ENCODE measurements around the gene RNASE8.
"Not testable (repeated sequence)": the region's sequence is repeated elsewhere in the genome, so short reads cannot be mapped to it uniquely, and the experiment has no call there.

Gene RNASE8, protein sequence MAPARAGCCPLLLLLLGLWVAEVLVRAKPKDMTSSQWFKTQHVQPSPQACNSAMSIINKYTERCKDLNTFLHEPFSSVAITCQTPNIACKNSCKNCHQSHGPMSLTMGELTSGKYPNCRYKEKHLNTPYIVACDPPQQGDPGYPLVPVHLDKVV

DNA sequence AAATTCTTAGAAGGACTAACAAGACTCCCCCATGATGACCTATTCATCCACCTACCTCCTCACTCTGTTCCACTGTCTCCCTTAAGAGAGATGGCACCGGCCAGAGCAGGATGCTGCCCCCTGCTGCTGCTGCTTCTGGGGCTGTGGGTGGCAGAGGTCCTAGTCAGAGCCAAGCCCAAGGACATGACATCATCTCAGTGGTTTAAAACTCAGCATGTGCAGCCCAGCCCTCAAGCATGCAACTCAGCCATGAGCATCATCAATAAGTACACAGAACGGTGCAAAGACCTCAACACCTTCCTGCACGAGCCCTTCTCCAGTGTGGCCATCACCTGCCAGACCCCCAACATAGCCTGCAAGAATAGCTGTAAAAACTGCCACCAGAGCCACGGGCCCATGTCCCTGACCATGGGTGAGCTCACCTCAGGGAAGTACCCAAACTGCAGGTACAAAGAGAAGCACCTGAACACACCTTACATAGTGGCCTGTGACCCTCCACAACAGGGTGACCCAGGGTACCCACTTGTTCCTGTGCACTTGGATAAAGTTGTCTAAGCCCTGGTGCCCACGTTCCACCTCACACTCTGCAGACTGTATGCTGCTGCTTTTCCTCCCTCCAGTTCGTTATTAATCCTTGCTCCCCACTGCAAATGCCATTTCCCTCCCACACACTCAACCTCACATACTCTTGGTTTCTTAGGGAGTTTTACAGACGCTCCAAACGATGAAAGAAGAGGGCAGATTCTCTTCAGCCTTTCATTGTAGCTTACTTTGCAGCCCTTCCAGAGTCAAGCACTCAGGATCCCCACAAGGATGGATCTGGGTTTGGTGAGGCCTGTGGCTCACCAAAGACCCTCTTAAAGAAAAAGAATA is at the start of gene RNASE8:
Gene RNASE8 (plus strand): TSS at position 20 of the 873 bp plus-strand sequence. CDS start 71 bp downstream, at position 91.
- DNase-seq (ENCODE audit: low read depth), result peak; percentile 58

DNA sequence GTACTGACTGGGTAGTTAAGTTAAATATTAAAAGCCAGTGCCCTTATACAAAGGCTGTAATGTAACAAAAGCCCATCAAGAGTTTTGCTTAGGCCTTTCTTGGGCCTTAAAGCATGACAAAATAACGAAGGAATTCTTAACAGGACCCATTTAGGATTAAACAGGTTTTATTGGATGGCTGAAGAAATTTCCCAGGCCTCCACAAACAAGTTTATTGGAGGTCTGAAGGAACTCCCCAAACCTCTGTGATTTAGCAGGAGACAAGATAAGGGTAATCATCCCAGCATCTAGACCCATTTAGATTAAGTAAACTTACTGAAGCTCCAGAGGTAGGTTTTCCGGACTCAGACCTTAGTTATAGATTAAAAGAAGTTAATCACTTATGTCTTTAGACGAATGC is 47.9 kb upstream of the RNASE8 start:
- DNase-seq (ENCODE audit: low read depth), result not testable (repeated sequence)

DNA sequence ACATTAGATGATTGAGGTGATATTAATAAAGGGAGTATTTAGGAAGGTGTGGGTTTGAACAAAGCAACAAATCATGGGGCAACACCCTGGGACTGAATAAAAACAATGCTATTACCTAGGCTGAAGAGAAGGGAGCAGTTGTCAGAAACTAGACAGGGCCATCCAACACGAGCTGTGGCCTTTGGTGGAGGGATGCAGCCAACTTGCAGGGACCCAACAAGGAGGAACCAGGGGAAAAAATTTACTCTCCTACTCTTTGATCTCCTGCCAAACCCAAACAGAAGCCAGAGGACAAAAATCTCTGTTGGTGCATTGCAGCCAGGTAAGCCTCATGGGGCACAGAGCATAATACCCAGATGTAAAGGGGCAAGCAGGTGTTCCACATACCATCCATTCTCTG is 46.5 kb upstream of the RNASE8 start:
- DNase-seq (ENCODE audit: low read depth), result no peak

DNA sequence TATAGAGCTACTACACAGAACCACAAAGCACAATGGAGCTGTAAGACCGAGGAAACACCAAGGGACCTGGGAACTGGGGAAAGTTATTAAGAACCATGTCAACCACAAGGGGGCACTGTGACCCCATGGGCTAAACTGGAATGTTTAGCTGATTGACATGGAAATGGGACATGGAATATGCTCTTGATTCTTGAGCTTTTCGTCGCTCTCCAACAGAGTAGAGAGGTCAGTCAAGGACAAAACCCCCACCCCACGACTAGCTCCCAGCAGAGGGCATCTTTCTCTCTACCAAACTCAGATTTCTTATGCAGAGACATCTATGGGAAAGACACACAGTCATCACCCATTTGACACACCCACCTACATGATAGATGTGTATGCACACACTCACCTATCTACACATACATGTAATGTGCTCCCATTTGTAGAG is 42.8 kb upstream of the RNASE8 start:
- DNase-seq (ENCODE audit: low read depth), result peak; percentile 77

DNA sequence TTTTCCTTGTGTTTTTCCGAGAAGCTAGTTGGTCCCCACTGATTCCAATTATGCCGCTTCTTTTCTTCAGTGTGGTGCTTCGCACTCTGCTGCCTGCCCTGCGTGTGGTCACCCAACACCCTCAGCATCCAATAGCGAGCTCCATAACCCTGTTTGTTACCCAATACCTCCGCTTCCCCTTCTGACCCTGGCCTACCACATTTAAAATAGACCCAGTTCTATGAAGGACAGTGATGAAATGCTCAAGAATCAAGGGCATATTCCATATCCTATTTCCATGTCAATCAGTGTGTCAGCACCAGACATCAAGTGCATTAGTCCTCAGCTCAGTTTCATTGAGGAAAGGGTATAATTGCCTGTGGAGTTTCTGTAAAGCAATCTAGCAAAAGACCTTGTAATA is 42.3 kb upstream of the RNASE8 start:
- no peak for DNase-seq (ENCODE audit: low read depth)

DNA sequence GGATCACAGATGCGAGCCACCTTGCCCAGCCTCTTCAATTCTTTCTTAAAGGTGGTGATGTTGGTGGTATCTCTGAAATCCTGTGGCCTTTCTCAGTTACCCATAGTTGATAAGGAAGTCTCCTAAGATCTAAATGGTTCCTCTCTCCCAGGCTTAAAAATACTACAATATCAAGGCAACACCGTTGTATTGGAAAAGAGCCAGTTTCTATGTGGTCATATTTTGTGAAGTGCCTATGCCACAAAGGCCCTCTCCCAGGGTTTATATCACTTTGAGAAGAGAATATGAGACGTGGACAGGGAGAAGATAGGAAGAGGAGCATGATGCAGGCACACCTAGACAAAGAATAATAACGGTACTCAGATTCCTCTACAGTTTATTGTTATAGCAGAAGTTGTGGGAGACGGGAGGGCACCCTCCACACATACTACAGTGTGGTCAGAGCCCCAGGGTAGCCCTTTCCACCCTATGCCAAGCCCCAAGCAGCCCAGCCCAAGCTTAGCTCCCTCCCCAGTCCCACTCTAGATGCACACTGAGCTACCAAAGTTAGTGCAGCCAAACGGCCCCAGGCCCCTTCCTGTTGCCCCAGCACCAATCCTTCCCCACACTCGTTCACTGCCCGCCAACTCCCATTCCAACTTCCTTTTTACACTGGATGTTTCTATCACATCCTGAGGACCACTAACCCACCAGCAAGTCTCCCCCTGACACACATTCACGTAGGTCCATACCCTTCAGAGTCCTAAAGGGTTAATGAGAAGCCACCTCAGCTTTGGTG is 41.0 kb upstream of the RNASE8 start:
- no peak for DNase-seq (ENCODE audit: low read depth)

DNA sequence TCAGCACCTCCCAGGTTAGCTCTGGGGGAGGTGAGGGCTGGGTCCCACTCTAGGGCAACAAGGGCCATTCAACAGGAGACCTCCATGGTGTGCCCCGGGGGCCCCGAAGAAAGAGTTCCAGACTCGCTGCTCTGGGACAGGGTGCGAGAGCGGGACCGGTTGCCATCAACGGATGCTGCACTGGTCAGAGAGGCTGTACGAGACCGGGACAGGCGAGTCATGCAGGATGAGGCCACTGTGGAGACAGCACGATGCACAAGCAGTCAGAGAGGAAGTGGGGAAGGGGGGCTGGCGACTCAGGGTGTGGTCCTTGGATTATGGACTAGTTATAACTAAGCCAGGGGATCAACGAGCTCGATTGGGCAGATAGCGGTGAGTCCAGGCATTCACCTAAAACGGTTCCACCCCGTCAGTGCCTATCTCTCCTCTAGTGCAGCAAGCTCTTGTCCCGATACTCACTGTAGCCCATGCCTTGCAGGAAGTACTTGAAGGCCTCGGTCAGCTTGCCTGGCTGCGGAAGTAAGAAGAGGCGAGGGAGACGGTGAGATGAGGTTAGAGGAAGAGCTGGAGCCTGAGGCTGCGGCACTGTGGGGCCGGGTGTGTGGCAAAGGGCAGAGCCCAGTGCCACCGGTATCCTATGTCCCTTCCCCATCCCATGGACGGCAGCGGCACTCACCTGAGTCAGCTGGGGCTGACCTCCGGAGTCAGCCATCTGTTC is 39.9 kb upstream of the RNASE8 start:
- DNase-seq (ENCODE audit: low read depth), result no peak

DNA sequence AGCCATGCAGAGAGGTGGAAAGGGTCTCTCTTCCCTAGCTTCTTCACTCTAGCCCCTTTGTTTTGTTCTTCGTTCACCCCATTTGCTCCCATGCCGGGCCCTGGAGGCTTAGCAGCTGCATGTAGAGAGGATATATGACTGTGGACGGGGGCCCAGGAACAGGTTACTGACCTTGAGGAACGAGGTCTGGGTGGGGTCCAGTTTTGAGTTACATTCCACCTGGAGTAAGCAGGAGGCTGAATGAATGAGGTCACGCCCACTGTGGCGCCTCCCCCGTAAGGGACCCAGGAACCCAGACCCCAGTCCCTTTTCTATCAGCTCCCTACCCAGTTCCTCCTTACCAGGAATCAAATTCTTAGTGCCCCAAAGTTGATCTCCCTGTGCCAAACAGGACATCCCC is 39.3 kb upstream of the RNASE8 start:
- no peak for DNase-seq (ENCODE audit: low read depth)

DNA sequence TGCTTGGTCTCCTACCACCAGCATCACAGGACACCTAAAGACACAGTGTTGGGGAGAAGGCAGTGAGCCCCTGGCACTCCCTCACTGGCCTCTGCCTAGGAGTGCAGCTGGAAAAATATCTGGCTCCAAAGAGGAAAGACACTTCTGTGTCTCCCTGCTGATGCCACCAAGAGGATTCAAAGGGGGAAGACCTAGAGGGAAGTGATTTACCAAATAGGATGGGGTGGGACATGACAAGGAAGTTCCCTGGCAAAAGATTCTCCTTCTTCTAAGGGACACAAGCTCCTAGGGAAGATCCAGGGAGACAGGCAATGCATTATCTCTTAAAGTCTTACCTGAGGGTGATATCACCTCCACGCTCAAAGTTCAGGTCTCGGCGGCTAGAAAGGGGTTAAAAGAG is 38.8 kb upstream of the RNASE8 start:
- no peak for DNase-seq (ENCODE audit: low read depth)

DNA sequence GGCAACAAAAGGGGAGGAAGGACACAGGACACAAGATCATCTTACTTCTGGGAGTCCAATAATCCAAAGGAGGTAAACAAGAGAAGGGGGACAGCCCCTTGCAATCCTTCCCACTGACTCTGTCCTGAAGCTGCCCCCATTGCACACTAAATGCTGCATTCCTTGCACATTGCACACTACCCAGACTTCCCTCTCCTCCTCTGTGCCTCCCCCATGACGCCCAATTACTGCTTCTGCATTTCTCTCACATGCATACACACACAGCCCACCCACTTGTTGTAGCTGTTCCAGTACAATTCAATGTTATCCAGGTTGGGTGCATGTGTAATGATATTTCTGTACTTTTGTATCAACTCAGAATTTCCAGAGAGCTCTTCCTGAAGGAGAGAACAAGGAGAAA is 38.3 kb upstream of the RNASE8 start:
- DNase-seq (ENCODE audit: low read depth), result no peak

DNA sequence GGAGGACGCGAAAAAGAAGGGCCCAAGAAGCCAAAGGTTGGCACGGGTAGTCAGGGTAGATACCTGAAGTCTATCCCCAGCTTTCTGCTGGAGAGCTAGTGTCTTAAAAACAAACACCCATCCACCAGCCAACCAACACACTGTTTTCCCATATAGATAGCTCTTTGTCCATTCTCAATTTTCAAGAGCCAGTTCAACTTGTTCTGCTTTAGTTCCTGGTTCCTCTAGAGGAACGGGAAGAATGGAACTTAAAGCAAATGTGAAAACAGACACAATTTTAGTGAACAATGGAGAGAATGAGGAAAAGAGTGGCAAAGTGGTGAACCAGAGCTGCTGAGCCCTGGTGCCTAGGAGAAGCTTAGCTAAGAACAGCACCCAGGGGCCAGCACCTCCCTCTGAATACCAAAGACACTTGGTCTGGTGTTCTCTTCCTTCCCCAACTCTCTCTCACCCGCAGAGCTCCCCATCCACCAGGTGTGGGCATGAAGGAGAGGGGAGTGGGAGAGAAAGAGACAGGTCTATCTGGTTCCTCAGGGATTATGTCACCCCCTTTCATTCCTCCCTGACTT is 36.6 kb upstream of the RNASE8 start:
- no peak for DNase-seq (ENCODE audit: low read depth)

DNA sequence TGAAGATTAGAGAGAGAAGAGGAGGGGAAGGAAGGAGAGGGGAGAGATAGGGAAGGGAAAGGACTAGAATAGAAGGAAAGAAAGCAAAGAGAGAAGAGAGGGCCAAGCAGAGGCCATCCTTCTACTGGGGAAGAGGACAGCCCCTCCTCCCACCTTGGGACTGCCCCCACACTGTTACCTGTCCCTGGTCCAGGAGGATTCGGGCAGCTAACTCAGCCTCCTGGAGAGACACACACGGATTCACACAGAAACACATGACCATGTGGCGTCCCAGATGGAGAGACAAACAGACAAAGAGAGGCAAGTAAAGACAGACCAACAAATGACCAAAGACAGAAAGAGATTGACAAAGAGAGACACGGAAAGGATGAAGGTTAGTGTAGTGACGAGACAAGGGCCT is 34.9 kb upstream of the RNASE8 start:
- no peak for DNase-seq (ENCODE audit: low read depth)

DNA sequence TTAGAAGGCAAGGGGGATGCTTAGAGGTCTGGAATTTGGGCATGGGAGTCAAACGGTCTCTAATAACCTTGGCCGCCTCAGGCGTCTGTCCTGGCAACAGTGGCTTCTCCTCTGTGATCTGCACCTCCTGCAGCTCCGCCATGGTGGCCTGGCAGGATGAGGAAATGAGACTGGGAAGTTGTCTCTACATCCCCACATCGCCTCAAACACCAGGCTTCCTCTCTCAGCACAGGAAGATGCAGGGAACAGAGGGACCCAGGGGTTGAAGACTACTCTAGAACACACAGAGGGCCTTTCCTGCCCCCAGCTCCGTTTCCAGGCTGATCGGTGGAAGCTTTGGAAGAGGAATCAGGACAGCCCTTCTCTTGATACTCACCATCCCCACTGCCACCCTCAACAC is 34.4 kb upstream of the RNASE8 start:
- DNase-seq (ENCODE audit: low read depth), result no peak

DNA sequence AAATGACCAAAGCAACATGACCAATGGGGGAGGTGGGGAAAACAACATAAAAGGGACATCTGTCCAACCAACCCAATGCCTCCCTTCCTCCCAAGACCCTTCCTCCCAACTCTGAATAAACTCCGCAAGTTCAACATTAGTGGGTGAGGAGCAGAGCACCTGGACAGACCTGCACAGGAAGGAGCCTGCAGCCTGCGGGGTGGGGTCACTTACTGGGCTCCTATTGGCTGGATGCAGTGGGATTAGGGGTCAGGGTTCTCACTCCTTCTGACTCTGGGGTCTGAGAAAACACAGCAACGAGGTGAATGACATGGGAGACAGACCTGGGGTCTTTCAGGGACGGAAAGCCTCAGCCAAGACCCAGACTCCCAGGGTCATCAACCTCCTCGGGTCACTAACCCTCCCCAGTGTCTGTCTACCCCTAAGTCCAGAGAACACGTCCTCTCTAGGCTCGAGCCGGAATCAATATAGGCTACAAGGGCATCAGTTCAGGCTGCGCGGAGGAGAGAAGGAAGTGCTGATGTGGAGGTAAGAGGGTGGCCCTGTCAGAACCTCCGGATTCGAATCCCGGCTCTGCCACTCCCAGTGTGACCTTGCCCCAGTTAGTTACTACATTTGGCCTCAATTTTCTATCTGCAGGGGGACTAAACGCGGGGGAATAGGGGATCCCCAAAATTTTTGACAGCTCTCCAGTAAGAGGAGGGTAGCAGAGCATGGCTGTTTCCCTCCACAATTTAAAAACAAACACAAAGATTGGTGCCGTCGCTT is 33.6 kb upstream of the RNASE8 start:
- DNase-seq (ENCODE audit: low read depth), result no peak

DNA sequence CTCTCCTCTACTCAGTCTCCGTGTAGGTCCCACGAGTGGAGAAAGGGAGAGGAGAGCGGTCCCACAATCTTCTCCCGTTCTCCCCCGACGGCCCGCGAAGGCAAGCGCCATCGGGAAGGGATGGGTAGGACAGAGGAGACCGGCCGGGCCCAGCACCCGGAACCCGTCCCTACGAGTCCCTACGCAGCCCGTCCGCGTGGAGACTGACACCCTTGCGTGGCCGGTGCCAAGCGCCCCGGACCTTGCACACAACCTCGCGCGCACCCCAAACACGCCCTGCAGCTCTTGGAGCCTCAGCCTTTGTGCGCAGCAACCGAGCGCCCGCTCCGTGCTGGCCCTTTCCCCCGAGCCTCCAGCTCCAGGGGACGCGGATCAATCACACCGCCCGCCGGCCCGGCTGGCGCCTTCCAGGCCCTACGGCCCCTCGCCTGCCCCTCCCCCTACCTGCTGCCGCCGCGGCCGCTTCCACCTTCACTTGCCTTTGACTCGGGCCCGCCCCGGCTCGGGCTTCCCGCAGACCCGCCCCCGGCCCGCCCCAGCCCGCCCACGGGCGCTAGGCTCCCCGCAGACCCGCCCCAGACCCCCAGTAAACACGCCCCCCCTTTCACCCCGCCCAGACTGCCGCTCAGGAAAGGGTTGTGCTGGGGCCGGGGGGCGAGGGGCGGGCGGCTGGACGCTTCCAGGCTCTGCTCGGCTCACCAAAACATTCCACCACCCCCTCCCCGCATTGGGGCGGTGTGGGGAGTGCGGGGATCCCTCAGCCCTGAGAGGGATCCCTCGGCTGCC is 32.8 kb upstream of the RNASE8 start, which contains the start of gene NDRG2:
Gene NDRG2 (minus strand): TSS at position 477 of the 786 bp plus-strand sequence. CDS start 1,746 bp downstream, outside the sequence.
- no peak for DNase-seq (ENCODE audit: low read depth)

DNA sequence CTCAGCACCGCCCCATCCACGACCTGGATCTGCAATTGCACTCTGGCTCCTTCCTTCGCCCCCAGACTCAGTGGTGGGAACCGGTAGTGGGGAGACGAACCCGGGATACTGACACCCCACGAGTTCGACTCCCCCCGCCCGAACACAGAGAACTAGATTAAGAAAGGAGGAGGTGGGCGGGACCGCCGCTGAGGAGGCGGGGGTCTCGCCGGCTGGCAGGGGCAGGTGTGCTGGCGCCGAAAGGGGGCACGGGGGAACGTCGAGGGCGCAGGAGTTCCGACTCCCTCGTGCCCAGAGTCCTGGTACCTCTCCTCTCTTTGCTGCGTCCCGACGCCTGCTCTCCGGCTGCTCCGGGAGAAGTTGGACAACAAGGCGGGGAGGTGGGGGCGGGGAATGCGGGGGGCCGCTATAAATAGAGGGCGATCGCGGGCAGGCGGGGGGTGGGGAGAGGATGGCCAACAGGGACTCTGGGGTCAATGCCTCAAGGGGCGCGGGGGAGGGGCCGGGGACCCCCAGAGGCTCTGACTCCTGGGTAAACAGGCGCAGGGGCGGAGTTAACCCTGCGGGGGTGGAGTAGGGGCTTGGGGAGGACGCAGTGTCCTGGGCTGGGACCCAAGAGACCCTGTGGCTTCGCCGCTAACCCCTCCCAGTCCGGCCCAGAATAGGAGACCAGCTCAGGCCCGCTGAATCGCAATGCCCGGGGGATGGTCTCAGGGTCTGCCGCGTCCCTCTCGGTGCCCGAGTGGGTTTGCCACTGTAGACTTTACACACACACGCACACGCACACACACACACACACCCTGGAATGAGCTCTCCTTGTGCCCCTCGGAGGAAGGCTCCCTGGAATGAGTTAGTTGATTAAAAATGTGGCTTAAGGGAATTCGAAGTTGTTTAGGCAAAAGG is 32.0 kb upstream of the RNASE8 start:
- DNase-seq (ENCODE audit: low read depth), result no peak

DNA sequence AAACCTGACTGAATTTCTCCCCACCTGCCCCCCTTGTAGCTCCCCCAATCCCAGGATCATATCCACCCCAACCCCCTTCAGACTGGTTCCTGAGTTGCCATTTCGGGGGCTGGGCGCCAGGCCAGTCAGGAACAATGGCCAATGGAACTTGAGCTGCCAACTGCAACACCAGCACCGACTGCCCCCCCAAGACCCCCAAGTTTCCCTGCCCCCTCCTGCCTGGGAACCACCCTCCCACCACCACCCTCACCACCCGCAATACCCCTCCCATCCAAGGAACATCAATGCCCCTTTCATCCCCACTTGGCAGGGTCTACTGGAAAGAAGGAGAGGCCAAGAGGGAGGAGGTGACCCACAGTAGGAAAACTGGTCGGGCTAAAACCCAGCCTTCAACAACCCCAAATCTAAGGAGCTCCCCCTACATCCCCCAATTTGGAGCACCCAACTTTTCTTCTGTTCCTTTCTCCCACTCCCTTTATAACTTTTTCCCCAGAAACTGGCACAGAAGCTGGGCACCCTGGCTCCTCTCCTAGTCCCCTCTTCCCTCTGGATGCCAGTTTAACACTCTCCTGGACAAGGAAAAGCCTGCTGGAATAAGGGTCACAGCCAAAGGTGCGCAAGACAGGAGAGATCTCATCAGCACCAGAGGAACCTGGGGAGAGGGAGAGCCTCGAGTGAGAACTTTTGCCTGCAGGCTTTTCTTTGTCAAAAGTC is 31.2 kb upstream of the RNASE8 start:
- no peak for DNase-seq (ENCODE audit: low read depth)

DNA sequence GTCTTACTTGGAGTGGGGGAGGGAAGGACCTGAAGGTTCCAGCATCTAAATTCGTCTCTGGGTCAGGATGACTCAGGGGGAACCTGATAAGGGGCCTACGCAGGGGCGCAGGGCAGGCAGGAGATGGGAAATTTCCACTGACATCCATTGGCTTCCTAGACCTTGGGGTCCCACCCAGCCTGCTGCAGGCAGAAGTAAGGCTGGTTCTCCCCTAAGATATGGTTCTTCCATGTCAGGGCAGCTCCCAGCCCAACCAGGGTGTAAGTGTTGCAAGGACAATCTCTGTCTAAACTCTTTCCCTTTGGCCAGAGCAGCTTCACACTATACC is 30.7 kb upstream of the RNASE8 start:
- DNase-seq (ENCODE audit: low read depth), result peak; percentile 34

DNA sequence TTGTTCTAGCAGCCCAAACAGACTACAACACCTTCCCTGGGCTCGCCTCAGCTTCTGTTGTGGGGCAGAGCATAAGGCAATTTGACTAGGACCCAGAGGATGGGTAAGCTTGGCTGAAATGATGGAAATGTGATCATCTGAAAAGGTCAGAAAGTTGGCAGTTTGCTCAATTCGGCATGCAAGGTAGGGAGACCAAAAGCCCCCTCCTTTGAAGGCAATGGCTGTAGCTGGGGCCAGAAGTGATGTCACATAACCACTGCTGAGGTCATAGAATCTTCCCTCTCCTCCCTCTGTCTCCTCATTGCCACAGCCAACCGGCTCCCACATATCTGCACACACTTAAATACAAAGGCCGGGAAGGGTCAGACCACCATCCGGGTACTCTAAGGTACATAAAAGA is 27.7 kb upstream of the RNASE8 start, which contains the start of gene TPPP2:
Gene TPPP2 (plus strand): TSS at position 301 of the 400 bp plus-strand sequence. CDS start 365 bp downstream, outside the sequence.
- no peak for DNase-seq (ENCODE audit: low read depth)
